Ishikawa (cell line): Measurements from ENCODE around the gene EBI3.

ENCODE experiments used
- CEBPB ChIP-seq: IDR thresholded peaks from 2 replicates; pipeline ENCODE4 v1.6.1; 2012
- CREB1 ChIP-seq: IDR thresholded peaks from 2 replicates; pipeline ENCODE4 v1.6.1; 2012; ENCODE audit warnings: low read depth
- EGR1 ChIP-seq: IDR thresholded peaks from 2 replicates; pipeline ENCODE4 v1.6.1; 2012
- EP300 ChIP-seq: IDR thresholded peaks from 2 replicates; pipeline ENCODE4 v1.6.1; 2012; ENCODE audit warnings: borderline replicate concordance
- FOXM1 ChIP-seq: IDR thresholded peaks from 2 replicates; pipeline ENCODE4 v1.6.1; 2012; ENCODE audit warnings: low read depth, borderline replicate concordance
- NFIC ChIP-seq: IDR thresholded peaks from 2 replicates; pipeline ENCODE4 v1.6.1; 2012
- RAD21 ChIP-seq: IDR thresholded peaks from 2 replicates; pipeline ENCODE4 v1.6.1; 2012; ENCODE audit warnings: low read depth
- TAF1 ChIP-seq: IDR thresholded peaks from 2 replicates; pipeline ENCODE4 v1.6.1; 2012; ENCODE audit warnings: low read depth, mild to moderate bottlenecking
- TCF12 ChIP-seq: IDR thresholded peaks from 2 replicates; pipeline ENCODE4 v1.6.1; 2012; ENCODE audit warnings: low read depth
- TEAD4 ChIP-seq: IDR thresholded peaks from 2 replicates; pipeline ENCODE4 v1.6.1; 2012
- YY1 ChIP-seq: IDR thresholded peaks from 2 replicates; pipeline ENCODE4 v1.6.1; 2012; ENCODE audit warnings: low read depth
- ZBTB7A ChIP-seq: IDR thresholded peaks from 2 replicates; pipeline ENCODE4 v1.6.1; 2012; ENCODE audit warnings: low read depth
- TF ChIP-seq, protein P1 (sequence below): IDR thresholded peaks from 2 replicates; pipeline ENCODE4 v1.6.1; 2012
- TF ChIP-seq, protein P2 (sequence below): IDR thresholded peaks from 2 replicates; pipeline ENCODE4 v1.6.1; 2012; ENCODE audit warnings: low read depth, mild to moderate bottlenecking
- TF ChIP-seq, protein P3 (sequence below): IDR thresholded peaks from 2 replicates; pipeline ENCODE4 v1.6.1; 2012

EBI3 gene

DNA sequence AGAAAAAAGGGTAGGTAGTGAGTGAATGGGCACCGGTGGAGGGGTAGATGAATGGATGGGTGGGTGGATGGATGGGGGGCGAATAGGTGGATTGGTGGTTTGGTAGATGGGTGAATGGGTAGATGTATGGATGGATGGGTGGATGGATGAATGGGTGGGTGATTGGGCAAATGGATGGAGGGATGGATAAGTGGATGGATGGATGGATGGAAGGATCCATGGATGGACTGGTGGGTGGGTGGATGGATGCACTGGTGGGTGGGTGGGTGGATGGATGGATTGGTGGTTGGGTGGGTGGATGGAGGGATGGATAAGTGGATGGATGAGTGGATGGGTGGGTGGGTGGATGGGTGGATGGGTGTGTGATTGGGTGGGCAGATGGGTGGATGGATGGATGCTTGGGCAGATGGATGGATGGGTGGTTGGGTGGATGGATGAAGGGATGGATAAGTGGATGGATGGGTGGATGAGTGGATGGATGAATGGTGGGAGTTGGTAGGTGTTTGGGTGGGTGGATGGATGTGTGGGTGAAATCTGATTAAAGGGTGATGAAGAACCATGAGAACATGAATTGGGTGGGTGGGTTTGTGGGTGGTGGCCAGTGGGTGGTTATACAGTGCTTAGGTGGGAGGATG lies 44.5 kb upstream of the EBI3 start:
- TF ChIP-seq RAD21 (no peak), TEAD4 (no peak), ZBTB7A (no peak), FOXM1 (no peak), EP300 (no peak), NFIC (no peak), YY1 (no peak), CREB1 (no peak), CEBPB (no peak), EGR1 (no peak), TCF12 (no peak), TAF1 (no peak)
- TF ChIP-seq, protein P1, sequence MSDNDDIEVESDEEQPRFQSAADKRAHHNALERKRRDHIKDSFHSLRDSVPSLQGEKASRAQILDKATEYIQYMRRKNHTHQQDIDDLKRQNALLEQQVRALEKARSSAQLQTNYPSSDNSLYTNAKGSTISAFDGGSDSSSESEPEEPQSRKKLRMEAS: no peak
- TF ChIP-seq, protein P2, sequence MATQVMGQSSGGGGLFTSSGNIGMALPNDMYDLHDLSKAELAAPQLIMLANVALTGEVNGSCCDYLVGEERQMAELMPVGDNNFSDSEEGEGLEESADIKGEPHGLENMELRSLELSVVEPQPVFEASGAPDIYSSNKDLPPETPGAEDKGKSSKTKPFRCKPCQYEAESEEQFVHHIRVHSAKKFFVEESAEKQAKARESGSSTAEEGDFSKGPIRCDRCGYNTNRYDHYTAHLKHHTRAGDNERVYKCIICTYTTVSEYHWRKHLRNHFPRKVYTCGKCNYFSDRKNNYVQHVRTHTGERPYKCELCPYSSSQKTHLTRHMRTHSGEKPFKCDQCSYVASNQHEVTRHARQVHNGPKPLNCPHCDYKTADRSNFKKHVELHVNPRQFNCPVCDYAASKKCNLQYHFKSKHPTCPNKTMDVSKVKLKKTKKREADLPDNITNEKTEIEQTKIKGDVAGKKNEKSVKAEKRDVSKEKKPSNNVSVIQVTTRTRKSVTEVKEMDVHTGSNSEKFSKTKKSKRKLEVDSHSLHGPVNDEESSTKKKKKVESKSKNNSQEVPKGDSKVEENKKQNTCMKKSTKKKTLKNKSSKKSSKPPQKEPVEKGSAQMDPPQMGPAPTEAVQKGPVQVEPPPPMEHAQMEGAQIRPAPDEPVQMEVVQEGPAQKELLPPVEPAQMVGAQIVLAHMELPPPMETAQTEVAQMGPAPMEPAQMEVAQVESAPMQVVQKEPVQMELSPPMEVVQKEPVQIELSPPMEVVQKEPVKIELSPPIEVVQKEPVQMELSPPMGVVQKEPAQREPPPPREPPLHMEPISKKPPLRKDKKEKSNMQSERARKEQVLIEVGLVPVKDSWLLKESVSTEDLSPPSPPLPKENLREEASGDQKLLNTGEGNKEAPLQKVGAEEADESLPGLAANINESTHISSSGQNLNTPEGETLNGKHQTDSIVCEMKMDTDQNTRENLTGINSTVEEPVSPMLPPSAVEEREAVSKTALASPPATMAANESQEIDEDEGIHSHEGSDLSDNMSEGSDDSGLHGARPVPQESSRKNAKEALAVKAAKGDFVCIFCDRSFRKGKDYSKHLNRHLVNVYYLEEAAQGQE: no peak
- TF ChIP-seq, protein P3, sequence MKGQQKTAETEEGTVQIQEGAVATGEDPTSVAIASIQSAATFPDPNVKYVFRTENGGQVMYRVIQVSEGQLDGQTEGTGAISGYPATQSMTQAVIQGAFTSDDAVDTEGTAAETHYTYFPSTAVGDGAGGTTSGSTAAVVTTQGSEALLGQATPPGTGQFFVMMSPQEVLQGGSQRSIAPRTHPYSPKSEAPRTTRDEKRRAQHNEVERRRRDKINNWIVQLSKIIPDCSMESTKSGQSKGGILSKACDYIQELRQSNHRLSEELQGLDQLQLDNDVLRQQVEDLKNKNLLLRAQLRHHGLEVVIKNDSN: no peak

DNA sequence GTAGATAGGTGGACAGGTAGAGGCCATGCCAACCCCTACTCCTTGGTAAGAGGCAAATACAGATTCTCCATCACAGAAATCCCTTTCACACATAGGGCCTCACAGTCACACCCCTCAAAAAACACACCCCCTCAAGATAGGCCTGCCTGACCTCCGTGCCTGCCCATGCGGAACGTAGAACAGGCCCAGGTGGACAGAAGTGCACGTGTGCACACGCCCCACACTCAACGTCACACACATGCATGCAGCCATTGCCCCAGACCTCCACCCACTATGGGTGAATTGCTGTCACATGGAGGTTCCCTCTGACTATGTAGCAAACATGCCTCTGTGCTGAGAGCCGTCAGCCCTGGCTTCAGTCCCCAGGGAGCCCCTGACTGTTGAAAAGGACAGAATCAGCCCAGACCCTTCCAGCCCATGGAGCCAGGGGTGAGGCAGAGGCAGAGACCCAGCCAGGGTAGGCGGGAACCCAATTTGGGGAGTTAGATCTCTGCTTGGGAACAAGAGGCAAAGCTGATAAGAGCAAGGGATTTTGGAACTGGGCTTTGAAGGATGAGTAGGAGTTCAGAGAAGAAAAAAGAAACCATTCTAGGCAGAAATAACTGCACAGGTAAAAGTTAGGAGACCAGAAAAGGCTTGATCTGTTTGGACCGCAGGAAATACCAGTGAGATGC lies 43.8 kb upstream of the EBI3 start:
- TF ChIP-seq EP300: no peak
- TF ChIP-seq FOXM1: no peak
- TF ChIP-seq, protein P3: no peak
- TF ChIP-seq ZBTB7A: no peak
- TF ChIP-seq TEAD4: no peak
- TF ChIP-seq, protein P2: no peak
- no peak for TF ChIP-seq CREB1
- TF ChIP-seq NFIC: no peak
- no peak for TF ChIP-seq YY1
- TF ChIP-seq EGR1: no peak
- TF ChIP-seq RAD21: no peak
- no peak for TF ChIP-seq TAF1
- no peak for TF ChIP-seq TCF12
- TF ChIP-seq, protein P1: no peak

DNA sequence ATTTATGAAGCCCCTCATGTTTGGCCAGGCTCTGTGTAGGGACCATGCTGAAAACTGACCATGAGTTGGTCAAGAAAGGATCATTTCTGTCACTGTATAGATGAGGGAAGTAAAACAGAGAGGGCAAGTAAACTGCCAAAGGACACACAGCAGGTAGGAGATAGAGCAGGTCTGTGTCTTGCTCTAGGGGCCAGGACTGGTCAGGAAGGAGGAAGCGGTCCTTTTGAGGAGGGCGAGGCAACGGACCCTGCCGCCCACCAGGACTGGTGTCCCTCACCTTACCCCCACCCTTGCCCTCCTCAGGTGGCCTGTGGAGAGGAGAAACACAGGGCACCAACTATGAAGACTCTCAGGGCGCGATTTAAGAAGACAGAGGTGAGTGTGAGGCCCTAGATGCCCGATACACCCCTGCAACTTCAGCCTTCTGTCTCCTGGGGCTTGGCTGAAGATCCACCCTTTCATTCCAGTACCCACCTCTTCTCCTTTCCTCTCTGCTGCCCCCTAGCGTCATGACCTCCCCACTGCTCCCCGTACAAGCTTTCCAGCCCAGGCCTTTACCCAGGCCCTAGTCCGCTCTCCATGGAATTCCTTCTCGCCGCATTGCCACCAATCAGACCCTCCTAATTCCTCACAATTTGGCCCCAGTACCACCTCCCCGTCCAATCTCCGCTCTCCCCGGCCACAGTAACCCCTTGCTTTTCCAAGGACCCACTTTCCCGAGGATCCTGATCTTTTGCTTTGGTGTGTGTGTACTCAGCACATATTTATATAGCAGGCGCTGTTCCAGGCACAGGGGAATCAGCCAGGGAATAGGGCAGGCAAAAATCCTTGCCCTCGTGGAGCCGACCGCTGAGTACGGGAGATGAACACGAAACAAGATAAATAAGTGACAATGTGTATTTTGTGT lies 43.0 kb upstream of the EBI3 start:
- TF ChIP-seq ZBTB7A: no peak
- TF ChIP-seq, protein P3: no peak
- TF ChIP-seq TAF1: no peak
- 0 out of 2 replicates have a peak, but pooled peaks have one; percentile 19 for TF ChIP-seq TEAD4
- TF ChIP-seq, protein P2: no peak
- peak; percentile 70 for TF ChIP-seq RAD21
